AG09309 (cell line): ENCODE results near the gene AHDC1.

Source experiments
- DNase-seq: peaks from one replicate; pipeline ENCODE4 v3.0.0-alpha.2; 2010; ENCODE audit warnings: low read depth
- H3K4me3 ChIP-seq: 2 replicates; pipeline ENCODE4 v1.5.1; 2011; ENCODE audit warnings: mild to moderate bottlenecking, low read depth, low read length, moderate library complexity; ENCODE audit not compliant: control insufficient read depth
- TF ChIP-seq, protein P1 (sequence below): IDR thresholded peaks from 2 replicates; pipeline ENCODE4 v1.5.1; 2011; ENCODE audit warnings: mild to moderate bottlenecking, low read depth, low read length, inconsistent platforms; ENCODE audit not compliant: insufficient read depth, control insufficient read depth; ENCODE audit errors: missing control alignments

AHDC1 gene

DNA sequence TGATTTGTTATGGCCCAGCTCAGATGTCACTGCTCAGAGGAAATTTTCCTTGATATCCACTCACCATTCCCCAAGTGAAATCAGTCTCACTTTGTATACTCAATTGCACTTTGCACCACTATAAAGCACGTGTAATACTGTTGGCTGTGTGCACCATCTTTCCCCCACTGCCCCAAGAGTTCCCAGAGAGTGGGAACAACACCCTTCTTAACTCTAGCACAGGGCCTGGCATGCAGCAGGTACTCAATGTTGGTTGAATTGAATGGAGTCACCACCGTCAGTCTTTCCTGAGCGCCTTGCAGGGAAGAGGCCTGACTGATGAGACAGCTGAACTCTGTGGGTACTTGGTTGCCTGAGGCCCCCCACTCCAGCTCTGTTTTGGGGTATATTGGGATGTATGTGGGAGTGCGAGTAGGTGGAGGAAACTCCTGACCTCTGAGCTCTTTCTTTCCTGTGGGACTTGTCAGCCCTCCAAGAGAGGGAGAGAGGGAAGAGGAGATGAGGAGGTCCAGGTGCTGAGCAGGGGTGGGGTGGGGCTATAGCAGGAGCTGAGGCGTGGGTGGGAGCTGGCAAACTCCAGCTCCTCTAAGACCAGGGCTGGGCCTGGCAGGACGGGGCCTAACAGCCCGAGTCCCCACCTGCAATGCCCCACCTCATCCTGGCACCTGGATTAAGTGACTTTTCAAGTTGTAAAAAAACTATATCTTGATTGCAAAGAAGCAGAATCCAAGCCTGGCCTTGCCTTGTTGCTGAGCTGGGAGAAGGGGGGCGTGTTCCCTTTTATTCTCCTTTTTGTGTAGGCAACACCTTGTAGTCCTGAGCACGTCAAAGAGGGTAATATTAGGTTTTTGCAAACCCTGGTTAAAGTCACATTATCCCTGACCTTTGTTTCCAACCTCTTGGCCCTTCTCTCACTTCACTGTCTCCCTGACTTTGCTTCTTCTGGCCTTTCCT is 94.5 kb downstream of the AHDC1 start:
- no peak for DNase-seq
- TF ChIP-seq, protein P1, sequence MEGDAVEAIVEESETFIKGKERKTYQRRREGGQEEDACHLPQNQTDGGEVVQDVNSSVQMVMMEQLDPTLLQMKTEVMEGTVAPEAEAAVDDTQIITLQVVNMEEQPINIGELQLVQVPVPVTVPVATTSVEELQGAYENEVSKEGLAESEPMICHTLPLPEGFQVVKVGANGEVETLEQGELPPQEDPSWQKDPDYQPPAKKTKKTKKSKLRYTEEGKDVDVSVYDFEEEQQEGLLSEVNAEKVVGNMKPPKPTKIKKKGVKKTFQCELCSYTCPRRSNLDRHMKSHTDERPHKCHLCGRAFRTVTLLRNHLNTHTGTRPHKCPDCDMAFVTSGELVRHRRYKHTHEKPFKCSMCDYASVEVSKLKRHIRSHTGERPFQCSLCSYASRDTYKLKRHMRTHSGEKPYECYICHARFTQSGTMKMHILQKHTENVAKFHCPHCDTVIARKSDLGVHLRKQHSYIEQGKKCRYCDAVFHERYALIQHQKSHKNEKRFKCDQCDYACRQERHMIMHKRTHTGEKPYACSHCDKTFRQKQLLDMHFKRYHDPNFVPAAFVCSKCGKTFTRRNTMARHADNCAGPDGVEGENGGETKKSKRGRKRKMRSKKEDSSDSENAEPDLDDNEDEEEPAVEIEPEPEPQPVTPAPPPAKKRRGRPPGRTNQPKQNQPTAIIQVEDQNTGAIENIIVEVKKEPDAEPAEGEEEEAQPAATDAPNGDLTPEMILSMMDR: no peak
- no peak overlapping the region for H3K4me3 ChIP-seq

DNA sequence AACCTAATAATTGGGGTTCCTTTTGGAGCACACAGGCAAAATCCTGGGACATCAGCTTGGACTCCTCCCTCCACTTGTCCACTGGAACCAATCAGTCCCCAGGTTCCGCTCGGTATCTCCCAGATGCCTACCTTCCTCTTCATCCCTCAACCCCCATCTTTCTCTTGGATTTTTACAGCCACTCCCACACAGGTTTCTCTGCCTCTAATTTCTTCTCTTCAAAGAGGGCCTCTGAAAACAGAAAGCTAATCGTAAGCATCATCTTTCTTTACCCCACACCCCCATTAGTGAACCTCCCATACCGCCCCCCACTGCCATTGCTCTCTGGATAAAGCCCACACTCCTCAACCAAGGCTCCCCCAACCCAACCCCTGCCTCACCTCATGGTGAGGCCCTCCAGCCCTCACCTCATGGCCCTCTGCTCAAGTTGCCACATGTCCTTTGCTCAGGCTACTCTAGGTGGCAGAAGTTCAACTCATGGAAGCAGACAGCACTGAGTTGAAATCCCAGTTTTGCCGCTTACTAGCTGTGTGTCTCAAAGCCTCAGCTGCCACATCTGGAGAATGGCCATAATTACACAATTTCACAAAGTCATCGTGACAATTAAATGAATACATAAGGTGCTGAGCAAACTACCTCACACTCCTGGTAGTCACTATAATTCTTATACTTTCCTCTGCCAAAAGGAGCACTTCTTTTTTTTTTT is 95.8 kb downstream of the AHDC1 start:
- DNase-seq: no peak
- no peak overlapping the region for H3K4me3 ChIP-seq
- TF ChIP-seq, protein P1: no peak

DNA sequence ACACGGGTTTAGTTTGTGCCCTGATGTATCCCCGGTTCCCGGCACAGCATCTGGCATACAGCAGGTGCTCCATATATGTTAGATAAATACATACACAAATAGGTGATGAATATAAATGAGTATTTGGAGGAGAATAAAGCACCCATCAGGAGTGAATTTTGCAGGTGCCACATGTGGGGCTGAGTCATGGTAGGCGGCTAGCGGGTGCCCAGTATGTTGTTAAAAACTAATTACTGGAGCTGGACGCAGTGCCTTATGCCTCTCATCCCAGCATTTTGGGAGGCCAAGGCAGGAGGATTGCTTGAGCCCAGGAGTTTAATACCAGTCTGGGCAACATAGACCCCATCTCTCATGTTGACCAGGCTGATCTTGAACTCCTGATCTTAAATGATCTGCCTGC is 97.2 kb downstream of the AHDC1 start:
- TF ChIP-seq, protein P1: no peak
- DNase-seq: no peak
- no peak overlapping the region for H3K4me3 ChIP-seq

DNA sequence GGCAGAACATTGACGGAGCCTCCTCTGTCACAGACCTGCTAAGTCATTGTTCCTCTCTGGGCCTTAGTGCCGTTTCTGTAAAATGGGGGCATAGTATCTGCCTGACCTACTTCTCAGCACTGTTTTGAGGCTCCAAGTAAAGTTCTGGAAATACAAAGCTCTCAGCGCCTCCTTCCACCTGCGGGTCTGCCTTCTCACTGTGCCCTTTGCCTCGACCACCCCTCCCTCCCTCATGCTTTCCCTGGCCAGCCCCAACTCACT is 98.6 kb downstream of the AHDC1 start:
- TF ChIP-seq, protein P1: no peak
- no peak overlapping the region for H3K4me3 ChIP-seq
- DNase-seq: no peak

DNA sequence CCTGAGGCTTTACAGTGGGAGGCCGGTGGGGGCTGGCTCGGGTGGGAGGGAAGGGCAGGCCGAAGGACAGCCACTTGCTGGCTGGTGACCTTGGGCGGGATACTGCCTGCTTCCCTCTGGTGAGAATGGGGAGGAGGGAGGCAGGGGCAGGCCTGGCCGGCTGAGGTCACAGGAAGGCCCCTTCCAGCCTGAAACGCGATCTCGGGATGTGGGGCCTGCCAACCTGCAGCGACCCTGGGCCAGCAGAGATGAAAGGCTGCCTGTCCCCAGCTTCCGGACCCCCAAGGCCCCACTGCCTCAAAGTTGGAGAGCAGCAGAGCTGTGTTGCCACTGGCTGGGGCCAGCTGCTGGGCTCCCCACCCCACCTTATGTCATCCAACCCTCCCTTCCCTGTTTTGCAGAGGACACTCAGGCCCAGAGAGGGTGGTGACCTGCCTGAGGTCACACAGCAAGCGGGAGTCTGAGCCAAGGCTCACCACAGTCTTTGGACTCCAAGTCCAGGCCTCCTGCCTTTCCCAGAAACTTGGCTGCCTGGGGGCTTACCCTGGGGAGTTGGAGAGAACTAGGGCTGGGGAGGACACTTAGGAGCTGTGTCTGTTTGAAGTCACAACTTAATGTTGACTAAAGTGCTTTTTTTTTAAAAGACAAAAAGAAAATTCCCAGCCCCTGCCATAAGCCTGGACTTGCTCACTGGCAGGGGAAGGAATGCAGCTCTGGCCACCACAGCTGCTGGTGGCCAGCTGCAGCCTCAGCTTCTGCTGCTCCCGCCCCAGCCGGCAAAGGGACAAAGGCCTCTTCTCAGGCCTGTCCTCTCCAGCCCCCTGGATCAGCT is 99.1 kb downstream of the AHDC1 start:
- H3K4me3 ChIP-seq: no peak overlapping the region
- TF ChIP-seq, protein P1: no peak

DNA sequence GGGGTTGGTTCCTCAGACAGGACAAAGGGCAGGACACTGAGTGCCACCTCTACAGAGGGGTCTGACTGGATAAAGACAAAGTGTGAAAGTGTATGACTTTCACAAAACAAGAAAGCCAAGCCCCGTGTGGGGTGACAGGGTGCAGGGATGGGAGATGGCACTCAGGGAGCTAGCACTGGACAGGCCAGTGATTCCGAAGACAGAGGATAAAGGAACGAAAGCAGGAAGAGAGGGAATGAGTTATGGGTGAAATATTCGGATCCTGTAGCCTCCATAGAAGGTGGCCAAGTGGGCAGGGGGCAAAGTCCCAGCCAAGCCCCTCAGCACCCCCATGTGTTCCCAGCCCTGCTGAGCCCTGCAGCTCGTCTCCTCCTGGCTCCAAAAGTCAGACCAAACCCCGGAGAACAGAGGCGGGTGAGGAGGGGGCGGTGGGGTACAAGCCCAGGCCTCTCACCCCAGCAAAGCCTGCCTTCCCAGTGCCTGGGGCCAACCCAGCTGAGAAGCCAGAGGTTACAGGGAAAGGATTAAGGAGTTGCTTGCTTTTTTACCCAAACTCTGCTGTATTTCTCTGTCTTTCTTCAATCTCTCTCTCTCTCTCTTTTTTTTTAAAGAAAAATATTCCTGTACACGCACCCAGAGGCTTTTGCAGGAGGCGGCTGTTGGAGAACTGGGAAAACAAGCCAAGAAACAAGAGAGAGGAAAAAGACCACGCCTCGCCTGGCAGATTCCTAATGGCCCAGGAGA is 99.9 kb downstream of the AHDC1 start:
- TF ChIP-seq, protein P1: no peak
- DNase-seq: no peak

More for the DNA sequence above, 99.1 kb downstream of the AHDC1 start:
- no peak for DNase-seq

More for the DNA sequence above, 99.9 kb downstream of the AHDC1 start:
- H3K4me3 ChIP-seq: no peak overlapping the region
